ENCODE data around the gene WIPF3. TPM values are rescaled to one million over a fixed set of nuclear protein-coding genes. Genes with fewer than 3 reads are reported as not detected.

The WIPF3 gene
- total RNA-seq, 1 experiment from 2014 or later: 11.6 TPM

DNA sequence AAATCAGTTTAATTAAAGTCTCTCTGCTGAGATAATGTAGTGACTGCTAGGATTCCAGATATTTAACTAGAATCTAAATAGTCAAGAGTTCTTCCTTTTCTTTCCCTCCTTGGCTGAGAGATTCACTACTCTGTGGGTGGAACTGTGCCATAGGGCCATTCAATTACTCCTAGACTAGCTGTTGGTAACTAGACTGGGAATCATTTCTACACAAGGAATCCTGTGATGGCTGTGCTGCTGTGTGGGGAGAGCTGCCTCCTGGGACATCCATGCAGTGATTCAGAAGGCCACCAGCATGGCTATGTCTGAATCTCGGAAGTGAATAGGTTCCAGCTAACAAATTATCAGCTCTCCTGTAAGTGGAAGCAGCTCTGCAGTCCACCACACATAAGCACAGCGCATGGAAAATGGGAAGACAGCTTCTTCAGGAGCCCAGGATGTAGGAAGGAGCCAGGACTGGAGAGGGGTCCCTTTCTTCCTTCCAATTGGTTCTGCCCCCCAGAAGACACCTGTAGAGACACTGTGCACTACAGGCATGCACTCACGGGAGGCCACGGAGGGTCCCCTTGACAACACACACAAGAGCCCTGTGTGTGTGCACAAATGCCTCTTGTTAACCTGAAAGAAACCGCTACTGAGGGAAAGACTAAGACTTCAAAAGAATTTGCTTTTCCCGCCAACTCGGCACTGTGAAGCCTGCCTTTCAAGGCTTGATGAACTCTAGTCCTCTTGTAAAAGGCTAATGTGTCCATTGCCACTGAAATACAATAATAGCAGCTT is 116.8 kb downstream of the WIPF3 start:
- H3K23ac ChIP-seq (ENCODE audit: insufficient read length, low read depth, low read length): no peak overlapping the region
- no peak overlapping the region for H2BK120ac ChIP-seq (ENCODE audit: low read depth, low read length, poor library complexity, severe bottlenecking)
- WGBS (ENCODE audit: extremely low coverage, insufficient read length, low lambda C conversion rate): no CpG with 5 or more reads among the region's 7 CpGs
- no peak overlapping the region for H3K18ac ChIP-seq (ENCODE audit: insufficient read length, low read depth, low read length)
- H3K4me1 ChIP-seq (ENCODE audit: insufficient read depth, low read length): no peaks in the 10 kb centered on the region
- no peak overlapping the region for H3K14ac ChIP-seq (ENCODE audit: insufficient read depth, low read length)
- no peak overlapping the region for H4K91ac ChIP-seq (ENCODE audit: insufficient read length, low read depth, low read length)
- Mint-ChIP-seq H3K4me3 (no peak overlapping the region), H3K9me3 (no peaks in the 10 kb centered on the region), H3K27me3 (ENCODE audit: low read depth) (no peaks in the 10 kb centered on the region), H3K4me1 (peaks cover 0 to 3% of the 10 kb centered on the region in 2 experiments; a peak in 1 of 4 replicates), H3K27ac (no peak overlapping the region), H3K36me3 (ENCODE audit: insufficient read depth in 1 of 3, low read depth in 3 of 3) (peaks cover 5 to 75% (median 15%) of the 10 kb centered on the region in 3 experiments; a peak in 6 of 7 replicates)
- no peak overlapping the region for H3T11ph ChIP-seq (ENCODE audit: low read length)
- no peak overlapping the region for H4K5ac ChIP-seq (ENCODE audit: insufficient read length, low read depth, low read length)
- no peak overlapping the region for H2BK5ac ChIP-seq (ENCODE audit: insufficient read length, low read length)
- H3K9ac ChIP-seq (ENCODE audit: extremely low read depth, insufficient read length, low read length): no peak overlapping the region
- H3K27ac ChIP-seq (ENCODE audit: insufficient read length, low read depth, low read length): no peak overlapping the region
- H2AFZ ChIP-seq (ENCODE audit: low read length): no peak overlapping the region
- no peaks in the 10 kb centered on the region for H3K27me3 ChIP-seq (ENCODE audit: insufficient read depth, low read length)
- no peaks in the 10 kb centered on the region for H3K23me2 ChIP-seq (ENCODE audit: insufficient read length, low read depth, low read length, poor library complexity, severe bottlenecking)
- H3K79me1 ChIP-seq (ENCODE audit: insufficient read depth, low read depth, low read length, poor library complexity, severe bottlenecking): no peaks in the 10 kb centered on the region
- no peak overlapping the region for H3K56ac ChIP-seq (ENCODE audit: insufficient read length, low read depth, low read length)
- H2BK15ac ChIP-seq (ENCODE audit: low read depth, low read length): no peak overlapping the region
- no peaks in the 10 kb centered on the region for H3K9me3 ChIP-seq (ENCODE audit: control insufficient read depth, low read depth, low read length)
- H3K4ac ChIP-seq (ENCODE audit: low read depth, low read length): no peak overlapping the region
- DNase-seq: no peak
- TF ChIP-seq, protein P1, sequence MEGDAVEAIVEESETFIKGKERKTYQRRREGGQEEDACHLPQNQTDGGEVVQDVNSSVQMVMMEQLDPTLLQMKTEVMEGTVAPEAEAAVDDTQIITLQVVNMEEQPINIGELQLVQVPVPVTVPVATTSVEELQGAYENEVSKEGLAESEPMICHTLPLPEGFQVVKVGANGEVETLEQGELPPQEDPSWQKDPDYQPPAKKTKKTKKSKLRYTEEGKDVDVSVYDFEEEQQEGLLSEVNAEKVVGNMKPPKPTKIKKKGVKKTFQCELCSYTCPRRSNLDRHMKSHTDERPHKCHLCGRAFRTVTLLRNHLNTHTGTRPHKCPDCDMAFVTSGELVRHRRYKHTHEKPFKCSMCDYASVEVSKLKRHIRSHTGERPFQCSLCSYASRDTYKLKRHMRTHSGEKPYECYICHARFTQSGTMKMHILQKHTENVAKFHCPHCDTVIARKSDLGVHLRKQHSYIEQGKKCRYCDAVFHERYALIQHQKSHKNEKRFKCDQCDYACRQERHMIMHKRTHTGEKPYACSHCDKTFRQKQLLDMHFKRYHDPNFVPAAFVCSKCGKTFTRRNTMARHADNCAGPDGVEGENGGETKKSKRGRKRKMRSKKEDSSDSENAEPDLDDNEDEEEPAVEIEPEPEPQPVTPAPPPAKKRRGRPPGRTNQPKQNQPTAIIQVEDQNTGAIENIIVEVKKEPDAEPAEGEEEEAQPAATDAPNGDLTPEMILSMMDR (conservative IDR thresholded peaks at IDR 0.05): no peak
- H2AK5ac ChIP-seq (ENCODE audit: insufficient read length, low read length): no peak overlapping the region
- H3K4me2 ChIP-seq (ENCODE audit: insufficient read depth, insufficient read length, low read length): no peak overlapping the region
- no peak overlapping the region for H2BK12ac ChIP-seq (ENCODE audit: insufficient read length, low read depth, low read length)
- H2BK20ac ChIP-seq (ENCODE audit: low read depth, low read length, poor library complexity, severe bottlenecking): no peak overlapping the region
- H4K20me1 ChIP-seq (ENCODE audit: control insufficient read depth, insufficient read depth, insufficient read length): no peaks in the 10 kb centered on the region
- H3K79me2 ChIP-seq (ENCODE audit: insufficient read depth, low read length): no peaks in the 10 kb centered on the region
- H4K8ac ChIP-seq (replicated peaks; ENCODE audit: insufficient read length, low read depth, low read length): no peak overlapping the region

All from H9 (cell line).